Stimulated activated CD4-positive, alpha-beta T cell treated with anti-CD3 and anti-CD28 coated beads, Interleukin-1b, Interleukin-23, amount 100 ng/mL, for 1 hour (primary cell): ENCODE measurements around the gene RNH1.

ENCODE experiments used
- DNase-seq, 2 donors: peaks; one replicate each; pipeline ENCODE4 v3.0.0-alpha.2; 2020; ENCODE audit warnings: low read depth in 2 of 2

The RNH1 gene

DNA sequence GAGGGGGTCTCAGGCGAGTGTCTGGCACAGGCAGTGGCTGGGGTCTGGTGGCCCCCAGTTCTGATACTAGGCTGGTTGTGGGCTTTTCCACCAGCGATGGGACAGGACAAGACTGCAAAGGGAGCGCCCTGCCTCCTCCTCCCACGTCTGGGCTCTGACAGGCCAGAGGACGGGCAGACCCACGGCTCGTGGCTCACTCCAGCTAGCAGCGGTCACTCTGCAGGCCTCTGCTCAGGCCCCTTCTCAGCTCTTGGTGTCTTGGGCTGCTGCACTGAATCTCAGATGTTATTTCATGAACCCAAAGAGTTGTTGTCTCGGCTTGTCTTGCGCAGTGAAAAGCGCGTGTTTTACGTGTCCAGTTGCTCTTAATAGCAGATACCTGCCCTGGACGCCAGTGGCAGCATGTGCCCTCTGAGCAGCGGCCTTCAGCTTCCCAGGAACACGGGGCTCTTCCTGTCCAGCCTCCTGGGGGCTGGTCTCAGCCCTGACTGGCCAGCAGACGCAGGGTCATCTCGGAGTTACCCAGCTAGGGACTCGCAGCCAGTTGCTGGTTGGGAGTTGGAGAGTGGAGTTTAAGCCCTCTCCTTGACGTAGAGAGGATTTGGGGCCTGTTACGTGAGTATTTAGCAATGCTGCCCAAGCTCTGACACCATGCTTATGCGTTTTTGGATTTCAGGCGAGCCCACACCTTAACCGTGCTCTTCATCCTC, 47.4 kb downstream of the RNH1 start:
- DNase-seq: no peak

DNA sequence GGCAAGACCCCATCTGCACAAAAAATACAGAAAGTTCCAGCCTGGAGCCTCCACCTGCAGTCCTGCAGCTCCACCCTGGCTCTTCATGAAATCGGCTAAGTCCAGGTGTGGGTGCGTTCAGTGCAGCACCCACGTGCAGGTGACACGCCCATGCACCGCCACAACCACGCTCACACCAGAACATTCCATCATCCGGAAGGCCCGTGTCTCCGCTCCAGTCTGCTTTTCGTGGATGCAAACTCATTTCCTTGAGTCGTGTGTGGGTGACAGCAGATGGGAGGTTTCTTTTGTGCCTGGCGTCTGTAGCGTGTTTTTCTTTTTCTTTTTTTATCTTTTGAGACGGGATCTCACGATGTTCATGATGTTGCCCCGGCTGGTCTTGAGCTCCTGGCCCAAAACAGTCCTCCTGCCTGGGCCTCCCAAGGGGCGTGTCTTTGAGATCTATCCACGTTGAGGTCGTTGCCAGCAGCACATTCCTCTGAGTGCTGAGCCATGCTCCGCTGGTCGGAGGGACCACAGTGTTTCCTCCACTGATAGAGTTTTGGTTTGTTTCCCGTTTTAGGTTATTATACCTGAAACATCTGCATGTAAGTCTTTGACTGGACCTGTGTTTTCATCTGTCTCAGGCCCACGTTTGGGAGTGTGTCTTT, 49.8 kb downstream of the RNH1 start:
- DNase-seq: no peak

DNA sequence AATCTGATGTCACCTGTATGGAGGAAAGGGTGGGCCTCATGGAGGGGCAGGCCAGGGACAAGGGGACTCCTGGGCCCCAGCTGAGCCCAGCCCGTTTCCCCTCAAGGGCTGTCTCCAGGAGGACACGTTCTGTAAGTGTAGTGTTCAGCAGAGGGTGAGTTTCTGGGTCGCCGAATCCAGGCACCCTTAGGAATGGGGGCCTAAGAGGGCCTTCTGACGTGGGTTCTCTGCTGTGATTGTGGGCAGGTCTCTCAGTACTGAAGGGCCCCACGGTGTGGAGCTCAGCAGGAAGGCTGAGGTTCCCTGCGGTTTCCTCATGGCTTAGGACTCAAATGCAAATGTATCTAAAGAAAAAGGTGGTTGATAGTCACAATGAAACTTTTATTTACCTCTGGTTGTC, 50.5 kb downstream of the RNH1 start:
- no peak for DNase-seq

DNA sequence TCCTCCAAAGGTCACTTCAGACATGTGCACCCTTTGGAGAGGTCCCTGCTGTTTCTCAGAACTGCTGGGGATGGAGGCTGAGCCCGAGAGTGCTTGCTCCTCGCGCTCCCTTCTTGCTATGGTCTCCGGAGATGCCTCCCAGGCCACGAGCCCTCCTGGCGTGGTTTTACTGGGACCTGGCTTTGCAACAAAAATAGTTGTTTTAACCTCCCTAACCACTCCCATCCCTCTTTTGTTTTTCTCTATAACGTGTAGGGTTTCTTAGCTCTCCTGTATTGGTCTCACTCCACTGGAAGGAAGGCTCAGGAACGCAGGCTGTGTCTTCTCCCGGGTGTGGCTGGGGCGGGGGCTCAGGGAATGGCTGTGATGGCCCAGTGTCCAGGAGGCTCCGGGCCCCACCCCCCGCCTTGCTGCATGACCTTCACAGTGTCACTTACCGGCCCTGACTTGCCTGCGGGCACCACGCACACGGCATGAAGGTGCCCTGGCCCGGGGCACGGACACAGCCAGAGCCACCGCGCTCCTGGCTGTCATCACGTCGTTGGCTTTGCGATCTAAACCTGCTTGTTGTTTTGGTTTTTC, 51.4 kb downstream of the RNH1 start:
- no peak for DNase-seq

- DNase-seq: no peak
Measured at GRCh38 chr11:454801-455565, 52.1 kb downstream of the RNH1 start.

DNA sequence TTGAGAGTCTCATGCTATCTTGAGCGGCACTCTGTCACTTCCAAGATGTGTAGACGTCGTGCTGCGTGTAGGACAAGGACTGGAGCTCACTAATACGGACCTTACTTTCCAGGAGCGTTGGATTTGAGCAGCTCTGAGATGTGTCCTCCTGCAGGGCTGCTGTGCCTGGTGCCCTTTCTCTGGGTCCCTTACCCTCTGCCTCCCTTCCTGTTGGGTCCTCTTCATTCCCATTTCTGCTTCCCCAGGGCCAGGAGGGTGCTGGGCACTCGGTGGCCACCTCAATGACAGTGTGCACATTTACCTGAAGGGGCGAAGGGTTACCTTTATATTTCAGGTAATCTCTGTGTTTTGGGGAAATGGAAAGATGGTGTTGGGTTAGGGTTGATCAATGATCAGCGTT, 53.0 kb downstream of the RNH1 start:
- no peak for DNase-seq

- DNase-seq: no peak
Measured at GRCh38 chr11:453564-453963, 53.5 kb downstream of the RNH1 start.

- DNase-seq: no peak
Measured at GRCh38 chr11:452916-453527, 54.0 kb downstream of the RNH1 start.

GRCh38 chr11:452203-452744, 54.8 kb downstream of the RNH1 start:
- no peak for DNase-seq

DNA sequence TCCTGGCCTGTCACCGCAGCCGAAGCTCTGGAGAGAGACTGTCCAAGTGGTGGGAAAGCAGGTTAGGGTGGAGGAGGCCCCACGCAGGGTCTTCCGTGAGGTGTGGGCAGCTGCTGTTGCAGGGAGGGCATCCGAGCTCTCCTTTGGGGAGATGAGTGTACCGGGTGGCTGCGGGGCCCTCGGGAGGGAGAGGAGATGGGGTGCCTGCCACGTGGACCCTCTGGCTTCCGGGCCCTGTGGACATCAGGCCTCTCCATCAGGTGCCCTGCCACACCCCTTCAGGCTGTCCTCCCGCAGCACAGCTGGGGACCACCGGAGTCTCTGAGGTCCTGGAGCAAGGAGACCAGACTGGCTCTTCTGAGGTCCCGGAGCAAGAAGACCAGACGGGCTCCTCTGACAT, 55.3 kb downstream of the RNH1 start:
- DNase-seq: no peak

DNA sequence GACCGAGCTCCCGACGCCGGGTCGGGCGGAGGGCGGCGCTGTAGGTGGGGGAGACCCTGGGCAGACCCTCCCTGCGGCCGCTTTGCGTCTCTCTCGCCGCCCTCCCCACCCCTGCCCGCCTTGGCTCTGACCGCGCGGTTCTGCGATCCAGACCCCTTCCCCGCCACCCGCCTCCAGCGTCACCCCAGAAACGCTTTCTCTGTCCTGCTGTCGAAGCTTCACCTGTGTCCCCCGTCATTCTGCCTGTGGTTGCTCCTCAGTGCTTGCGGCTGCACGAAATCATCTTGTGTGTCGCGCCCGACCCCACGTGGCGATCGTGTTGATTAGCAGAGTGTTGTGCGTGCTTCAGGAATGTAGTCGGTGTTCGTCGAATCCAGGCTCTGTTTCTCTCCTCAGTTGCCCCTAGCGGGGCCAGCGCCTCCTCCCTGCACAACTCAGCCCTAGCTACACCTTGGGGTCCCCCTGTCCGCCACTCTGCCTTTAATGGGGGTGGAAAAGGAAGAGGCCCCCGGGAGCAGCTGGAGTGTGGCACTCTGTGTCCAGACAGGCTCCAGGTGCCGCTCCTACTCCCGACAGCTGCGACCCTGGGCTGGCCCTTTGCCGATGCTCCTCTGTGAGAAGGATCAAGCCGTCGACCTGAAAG, 56.1 kb downstream of the RNH1 start:
- DNase-seq: peak; percentile 46 to 53

DNA sequence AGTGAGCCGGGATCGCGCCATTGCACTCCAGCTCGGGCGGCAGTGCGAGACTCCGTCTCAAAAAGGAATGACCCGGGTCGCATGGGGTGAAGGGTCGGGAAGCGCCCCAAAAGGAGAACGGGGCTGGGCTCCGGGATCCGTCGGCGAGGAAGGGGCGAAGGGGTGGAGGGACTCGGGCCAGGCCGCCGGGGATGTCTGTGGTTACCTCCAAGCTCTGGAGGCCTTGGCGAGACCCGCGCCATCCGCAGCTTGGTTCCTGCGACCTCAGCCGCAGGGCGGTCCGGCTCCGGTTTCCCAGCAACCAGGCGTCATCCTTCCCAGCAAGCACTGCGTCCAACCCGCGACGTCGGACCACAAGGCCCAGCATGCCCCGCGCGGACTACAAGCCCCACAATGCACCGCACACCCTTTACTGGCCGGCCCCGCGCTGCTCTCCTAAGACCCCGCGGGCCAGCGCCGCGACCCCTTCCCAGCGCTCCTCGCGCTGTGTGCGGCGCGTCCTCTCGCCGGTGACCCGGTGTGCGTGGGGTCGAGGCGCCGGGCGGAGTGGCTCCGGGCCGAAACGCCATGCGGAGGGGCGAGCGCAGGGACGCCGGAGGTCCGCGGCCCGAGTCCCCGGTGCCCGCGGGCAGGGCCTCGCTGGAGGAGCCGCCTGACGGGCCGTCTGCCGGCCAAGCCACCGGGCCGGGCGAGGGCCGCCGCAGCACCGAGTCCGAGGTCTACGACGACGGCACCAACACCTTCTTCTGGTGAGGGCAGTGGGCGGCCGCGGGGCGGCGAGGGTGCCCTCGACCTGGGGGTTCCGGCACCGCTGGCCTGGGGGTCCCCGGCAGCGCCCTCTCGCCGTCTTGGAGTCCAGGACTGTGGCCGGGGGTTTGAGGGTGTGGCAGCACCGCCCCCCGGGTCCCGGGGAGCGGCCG, 56.9 kb downstream of the RNH1 start, which contains the start of gene PTDSS2:
TSS of gene PTDSS2 (plus strand) at position 391 of the 920 bp plus-strand sequence. CDS start at position 568, 177 bp downstream.
- DNase-seq: peak; percentile 84 to 86

GRCh38 chr11:447923-448731, 58.9 kb downstream of the RNH1 start:
- DNase-seq: peak; percentile 83 to 96

- no peak for DNase-seq
Measured at GRCh38 chr11:446891-447290, 60.2 kb downstream of the RNH1 start.

- DNase-seq: no peak
Measured at GRCh38 chr11:445765-446588, 61.1 kb downstream of the RNH1 start.
